Activated effector memory CD4-positive, alpha-beta T cell treated with anti-CD3 and anti-CD28 coated beads, Interleukin-2, amount 50 U/mL, for 16 hours (primary cell): Measurements from ENCODE around the gene SEMA4C.

ENCODE experiments used
- DNase-seq: peaks from one replicate; pipeline ENCODE4 v3.0.0-alpha.2; 2020

SEMA4C gene, protein sequence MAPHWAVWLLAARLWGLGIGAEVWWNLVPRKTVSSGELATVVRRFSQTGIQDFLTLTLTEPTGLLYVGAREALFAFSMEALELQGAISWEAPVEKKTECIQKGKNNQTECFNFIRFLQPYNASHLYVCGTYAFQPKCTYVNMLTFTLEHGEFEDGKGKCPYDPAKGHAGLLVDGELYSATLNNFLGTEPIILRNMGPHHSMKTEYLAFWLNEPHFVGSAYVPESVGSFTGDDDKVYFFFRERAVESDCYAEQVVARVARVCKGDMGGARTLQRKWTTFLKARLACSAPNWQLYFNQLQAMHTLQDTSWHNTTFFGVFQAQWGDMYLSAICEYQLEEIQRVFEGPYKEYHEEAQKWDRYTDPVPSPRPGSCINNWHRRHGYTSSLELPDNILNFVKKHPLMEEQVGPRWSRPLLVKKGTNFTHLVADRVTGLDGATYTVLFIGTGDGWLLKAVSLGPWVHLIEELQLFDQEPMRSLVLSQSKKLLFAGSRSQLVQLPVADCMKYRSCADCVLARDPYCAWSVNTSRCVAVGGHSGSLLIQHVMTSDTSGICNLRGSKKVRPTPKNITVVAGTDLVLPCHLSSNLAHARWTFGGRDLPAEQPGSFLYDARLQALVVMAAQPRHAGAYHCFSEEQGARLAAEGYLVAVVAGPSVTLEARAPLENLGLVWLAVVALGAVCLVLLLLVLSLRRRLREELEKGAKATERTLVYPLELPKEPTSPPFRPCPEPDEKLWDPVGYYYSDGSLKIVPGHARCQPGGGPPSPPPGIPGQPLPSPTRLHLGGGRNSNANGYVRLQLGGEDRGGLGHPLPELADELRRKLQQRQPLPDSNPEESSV

DNA sequence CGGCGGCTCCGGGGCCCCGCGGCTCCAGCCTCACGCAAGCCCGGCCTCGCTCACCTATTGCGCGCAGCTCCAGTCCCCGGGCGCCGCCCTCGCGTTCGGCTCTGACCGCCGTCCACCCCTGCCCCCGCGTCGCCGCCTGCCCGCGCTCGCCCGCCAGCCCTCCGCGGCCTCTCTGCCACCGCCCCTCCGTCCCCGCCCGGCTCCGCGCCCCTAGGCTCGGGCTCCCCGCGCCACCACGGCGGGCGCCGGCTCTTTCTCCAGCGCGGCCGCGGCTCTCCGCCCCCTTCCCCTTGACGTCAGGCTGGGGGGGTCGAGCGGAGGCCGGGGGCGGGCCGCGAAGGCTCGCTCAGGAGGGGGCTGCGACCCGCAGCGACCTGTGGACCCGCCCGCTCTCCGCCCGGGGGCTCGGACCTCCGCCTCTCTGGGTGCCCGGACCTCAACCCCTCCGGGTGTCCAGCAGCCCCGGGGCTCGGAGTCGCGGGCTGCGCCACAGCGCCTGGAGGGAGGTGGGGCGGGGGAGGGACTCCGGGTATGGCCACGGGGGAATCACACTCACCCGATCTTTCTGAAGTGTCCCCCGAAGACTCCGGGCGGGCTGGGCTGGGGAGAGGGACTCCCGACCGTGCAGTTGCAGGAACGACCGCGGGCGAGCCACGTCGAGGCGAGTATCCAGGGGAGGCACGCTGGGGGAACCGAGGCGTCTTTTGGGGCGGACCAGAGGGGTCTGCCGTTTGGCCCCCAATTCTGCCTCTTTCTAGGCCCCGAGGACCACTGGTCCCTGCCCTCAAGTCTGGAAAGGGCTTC lies at the start of gene SEMA4C:
TSS of gene SEMA4C (minus strand) at position 259 of the 804 bp plus-strand sequence. CDS start 2,194 bp downstream, outside the sequence.
- peak; percentile 85 for DNase-seq

DNA sequence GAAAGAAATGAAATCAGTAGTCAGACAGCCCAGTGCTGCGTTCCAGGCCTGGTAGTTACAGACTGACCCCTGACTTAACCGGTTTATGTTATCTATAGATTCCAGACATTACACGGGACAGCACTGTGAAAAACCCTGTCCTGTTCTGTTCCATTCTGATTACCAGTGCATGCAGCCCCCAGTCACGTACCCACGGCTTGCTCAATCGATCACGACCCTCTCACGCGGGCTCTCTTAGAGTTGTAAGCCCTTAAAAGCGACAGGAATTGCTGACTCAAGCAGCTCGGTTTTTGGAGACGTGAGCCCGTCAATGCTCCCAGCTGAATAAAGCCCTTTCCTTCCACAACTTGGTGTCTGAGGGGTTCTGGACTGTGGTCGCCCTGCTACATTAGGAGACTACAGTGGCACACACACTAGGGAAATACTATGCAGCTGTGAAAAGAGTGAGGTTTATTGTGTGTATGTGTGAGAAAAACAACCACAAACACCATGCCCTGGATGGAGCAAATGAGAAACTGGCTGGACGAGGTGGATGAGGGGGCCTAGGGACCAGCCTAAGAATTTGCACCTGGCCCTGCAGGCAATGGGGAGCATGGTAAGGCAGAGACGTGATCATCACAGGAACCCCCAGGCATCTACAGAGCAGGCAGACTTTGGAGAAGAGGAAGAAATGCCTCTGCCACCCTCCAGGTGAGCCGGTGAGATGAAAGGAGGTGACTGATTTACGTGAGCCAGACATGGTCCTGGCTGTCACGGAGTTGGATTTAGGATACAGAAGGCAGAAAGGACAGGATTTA lies 49.1 kb upstream of the SEMA4C start:
- DNase-seq = no peak

DNA sequence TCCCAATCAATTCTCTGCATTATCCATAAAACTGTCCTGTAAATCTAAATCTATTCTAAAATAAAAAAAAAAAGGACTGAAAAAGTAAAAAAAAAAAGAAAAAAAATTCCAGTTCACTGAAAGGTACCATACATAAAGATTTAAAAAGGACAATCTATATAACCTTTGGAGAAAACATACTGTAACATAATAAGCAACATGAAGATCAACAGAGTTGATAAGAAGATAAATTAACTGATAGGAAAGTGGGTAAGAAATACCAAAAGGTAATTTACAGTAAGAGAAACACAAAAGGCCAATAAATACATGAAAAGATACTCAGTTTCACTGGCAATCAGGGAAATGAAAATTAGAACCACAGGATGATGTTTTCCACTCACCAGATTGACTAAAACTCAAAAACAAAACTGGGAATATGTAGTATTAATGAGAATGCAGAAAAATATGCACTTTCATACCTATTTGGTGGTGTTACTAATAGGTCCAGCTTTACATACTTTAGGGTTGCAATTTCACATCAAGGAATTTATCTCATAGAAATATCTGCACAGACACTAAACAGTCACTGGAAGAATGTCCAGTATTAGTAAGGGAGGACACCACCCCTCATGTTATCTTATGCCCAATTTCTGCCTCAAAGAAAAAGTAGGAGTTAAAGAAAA lies 48.3 kb upstream of the SEMA4C start:
- no peak for DNase-seq

DNA sequence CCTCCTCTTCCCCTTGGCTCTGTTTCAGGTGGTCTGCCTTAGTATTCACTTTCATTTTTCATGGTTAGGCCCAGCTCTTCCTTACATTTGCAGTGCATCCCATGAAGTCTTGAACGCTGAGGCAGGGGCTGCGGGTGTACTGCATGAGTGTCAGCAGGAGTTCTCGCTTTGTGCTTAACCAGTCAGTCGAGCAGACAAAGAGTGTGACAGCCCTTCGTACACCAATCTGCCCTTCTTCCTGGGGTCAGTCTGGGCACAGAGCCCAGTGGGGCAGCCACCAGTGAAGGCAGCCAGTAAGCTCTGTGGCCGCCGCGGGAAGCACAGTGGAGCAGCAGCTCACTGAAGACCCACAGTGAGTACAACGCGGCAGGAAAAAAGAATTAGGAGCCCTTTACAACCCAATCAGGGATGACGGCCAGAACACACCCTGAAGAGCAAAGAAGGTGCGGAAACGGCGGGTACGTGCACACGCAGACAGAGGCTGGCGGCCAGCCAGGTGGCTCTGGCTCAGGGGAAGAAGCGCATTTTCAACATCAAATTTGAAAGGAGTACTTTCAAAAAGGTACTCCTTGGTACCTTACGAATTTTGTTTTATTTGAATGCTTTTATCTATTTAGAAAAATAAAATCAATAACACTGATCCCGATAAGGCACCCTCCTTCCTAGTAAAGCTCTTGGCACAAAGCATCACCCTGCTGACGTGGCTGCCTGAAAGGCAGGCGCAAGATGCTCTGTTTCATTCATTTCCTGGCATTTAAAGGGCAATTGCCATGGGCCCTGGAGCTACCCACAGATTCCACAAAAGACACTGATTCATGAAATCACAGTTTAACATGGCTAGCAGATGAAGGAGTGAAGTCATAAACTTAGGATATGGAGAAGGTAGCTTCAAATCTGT lies 47.0 kb upstream of the SEMA4C start:
- DNase-seq = no peak

DNA sequence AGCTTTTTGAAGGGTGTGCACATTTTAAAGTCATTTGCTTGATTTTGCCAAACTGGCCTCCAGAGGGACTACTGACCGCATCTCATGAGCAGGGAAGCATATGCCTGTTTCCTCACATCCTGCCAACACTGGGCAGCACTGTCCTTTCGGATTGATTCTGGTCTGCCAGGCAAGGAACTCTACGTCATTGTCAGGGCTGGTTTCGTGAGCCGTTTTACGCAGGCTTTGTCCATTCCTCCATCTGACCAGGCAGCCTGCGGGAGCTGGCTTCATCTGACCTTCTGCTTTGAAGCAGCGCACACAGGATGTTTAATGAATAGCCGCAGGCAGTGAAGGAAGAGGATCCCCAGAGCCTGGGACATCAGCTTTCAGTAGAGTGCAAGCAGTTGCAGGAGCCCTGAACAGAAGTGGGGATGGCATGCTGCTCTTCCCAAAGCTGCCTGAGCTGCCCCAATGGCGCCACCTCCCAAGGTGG lies 46.3 kb upstream of the SEMA4C start:
- DNase-seq = no peak

DNA sequence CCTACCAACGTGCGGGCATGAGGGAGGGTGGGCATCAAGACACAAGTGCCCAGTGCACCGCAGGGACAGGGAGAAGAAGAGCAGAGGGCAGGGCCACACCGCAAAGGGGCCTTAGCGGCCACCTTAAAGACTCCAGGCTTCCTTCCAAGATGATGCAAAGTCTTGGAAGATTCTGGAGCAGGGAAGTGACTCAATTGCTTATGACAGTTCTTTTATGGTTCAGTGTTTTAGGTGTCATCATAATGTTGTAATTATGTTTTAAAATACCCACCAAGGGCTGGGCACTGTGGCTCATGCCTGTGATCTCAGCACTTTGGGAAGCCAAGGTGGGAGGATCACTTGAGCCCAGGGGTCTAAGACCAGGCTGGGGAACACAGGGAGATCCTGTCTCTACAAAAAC lies 44.5 kb upstream of the SEMA4C start:
- DNase-seq = no peak

DNA sequence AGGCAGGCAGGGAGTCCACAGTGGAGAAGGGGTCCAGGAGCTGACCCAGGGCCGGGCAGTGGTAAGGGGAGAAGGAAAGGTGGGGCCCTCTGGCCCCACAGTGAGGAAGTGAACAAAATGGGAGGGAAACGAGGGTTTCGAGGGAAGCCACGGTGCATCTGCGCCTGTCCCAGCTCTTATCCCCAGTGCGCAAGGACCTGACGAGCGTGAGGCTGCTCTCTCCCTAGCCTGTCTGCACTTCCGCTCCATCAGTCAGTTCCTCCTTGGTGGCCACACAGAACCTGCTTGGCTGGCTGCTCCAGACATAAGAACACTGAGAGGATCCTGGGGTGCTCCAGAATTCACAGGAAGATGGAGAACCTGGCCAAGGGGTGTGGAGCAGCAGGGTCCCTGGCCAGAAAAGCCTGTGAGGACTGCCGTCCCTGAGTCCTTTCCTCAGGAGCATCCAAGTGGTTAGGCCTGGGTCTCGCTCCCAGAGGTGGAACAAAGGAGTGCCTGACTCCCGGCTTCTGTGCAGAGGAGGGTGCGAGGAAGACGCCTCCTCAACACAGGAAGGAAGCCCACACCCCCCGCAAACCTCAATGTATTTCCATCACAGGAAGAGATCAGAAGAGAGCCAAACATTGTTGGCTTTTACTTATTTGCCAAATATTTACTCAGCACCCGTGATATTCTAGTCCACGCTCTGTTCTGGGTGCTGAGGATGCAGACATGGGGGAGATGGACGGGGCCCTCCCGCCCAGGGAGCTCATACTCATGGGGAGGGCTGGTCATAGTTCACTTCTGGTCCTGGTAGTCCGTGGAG lies 43.7 kb upstream of the SEMA4C start:
- DNase-seq = peak; percentile 77

DNA sequence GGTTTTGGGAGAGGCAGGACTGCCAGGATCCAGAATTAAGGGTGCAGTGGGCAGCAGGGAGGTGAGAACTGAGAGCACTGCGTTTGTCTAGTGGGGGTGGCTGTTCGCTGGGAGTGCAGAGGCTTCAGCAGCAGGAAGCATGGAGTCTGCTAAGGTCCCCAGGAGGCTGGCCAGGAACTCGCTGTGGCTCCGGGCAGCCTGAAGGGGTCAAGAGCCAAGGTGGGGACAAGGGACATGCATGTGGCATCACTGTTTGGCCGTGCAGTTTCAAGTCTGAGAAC lies 43.2 kb upstream of the SEMA4C start:
- no peak for DNase-seq

DNA sequence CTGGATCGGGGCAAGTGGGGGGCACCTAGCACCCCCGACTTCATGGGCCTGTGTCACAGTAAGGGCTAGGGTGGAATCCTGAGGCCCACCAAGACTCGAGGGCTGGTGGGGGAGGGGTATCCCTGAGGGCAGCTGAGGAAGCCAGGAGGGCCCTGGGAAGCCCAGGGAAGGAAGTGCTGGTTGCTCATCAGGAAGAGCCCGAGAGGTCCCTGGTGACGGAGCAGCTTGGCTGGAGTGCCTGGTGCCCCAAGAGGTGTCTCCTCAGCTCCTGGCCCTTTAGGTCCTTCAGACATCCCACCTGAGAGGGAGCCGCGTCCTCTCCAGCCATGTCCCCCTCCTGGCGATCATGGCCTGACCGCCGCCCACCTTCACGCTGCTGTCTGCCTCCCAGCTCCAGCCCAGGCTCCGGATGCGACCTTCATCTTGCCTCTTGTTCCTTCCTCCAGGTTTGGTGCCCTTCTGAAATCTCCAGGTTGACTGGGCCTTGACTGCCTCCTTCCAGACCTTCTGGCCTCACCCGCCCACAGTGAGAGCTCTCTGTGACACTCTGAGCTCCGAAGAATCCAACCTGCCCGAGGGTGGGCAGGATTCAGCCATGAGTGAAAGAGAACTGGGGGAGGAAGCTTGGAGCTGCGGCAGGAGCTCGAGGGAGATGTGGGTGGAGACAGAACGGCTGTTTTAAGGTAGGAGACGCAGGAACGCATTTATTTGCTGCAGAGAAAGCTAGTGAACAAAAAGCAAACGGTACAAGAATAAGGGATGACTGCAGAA lies 42.7 kb upstream of the SEMA4C start:
- DNase-seq = no peak

DNA sequence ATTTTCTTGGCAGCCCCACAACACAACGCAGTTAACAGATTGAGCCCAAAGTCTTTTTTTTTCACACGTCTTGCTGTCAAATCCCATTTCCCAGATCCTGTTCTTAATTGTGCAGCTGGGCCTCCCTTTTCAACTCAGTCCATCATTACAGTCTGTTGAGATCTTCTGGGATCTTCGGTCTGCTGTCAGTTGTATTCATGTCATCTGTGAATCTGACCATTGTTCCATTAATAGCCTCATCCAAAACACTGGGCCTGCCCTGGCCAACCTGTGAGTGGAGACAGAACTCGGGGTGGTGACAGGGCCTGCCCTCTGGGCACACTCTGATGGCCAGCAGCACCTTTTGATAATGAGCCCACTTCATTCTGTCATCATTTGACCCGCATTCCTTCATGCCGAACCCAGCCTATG lies 39.7 kb upstream of the SEMA4C start:
- DNase-seq = no peak

DNA sequence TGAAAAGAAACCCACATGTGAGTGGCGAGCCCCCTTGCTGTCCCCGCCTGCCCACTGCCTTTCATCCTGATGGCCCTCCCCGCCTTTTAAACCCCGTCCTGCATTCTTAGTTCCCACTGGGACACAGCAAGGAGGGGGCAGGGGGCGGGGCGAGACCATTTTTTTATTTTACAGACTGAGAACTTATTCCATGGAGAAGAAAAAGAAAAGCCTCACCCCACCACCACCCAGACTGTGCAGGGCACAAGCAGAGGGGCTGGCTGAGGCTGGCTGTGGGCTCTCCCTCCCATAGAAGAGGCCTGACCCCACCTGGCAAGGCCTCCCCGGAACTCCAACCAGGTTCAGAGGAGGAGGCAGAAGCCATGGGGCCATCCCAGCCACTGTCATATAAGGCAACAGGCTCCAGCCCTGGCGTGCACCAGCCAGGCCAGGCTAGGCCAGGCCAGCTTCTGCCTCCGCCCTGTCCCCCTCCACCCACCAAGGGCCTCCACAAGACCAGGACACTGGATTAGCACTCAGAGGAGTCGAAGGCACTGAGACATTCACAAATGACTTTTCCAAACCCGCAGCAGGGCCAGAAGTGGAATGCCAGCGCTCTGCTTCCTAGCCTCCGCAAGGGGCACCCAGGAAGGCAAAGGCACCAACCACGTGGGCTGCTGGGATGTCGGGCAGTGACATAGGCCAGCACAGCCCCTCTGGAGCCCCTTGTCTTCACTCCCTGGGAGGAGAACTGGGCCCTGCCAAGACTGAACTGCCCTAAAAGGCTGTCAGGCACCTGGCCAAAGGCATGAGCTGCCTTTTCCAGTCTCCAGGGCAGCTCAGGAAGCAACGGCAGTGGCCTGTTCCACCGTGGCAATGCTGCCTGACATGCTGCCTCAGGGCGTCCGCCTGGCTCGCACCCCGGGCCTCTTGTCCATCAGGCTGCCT lies 37.5 kb upstream of the SEMA4C start:
- DNase-seq = no peak

DNA sequence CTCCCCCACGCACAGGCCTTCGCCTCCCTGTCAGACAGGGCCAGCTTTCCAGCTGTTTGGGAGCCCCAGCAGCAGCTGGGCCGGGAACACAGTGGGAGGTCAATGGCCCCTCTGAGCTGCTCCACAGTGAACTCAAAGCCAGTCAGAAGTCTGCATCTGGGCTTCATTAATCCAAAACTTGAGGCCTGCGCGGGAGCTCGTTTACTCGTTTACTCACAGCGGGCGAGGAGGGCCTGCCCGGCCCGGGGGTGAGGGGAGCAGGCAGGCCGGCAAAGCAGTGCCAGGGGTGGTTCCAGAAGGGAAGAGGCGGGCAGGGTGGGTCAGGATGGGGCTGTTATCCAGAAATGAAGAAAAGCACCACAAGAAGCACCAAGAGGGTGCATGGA lies 36.8 kb upstream of the SEMA4C start:
- DNase-seq = no peak

DNA sequence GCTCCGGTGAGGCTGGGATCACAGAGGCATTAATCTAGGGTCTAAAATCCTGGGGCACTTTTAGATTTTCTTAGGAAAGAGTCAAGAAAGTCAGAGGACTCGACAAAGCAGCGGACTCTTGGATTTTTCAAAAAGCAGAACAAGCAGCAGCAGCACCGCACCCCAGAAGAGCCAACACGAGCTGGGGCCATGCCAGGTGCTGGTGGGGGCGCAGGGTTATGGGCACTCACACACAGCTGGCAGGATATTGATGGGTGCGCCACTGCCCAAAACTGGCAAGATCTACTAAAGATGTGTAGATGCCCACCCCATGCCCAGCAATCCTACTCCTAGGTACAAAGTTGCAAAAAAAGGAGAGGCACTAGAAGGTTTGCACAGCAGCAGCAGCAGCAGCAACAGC lies 33.9 kb upstream of the SEMA4C start:
- DNase-seq = no peak

DNA sequence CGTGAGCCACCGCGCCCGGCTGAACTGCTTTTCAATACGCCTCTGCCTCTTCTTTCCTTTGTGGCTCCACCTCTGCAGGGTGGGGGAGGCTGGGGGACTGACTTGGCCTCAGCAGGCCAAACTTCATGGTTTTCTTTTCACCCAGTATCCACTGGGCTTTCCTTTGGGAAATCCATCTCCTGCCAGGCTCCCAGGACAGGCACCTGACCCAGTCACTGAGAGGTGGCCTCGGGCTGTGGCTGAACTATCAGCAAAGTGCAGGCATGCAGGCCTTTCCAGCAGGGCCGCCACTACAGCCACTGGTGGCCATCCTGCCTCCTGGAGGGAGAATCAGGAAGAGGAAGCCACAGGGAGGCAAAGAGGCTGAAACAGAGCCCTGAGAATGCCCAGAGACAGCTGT lies 33.4 kb upstream of the SEMA4C start:
- DNase-seq = no peak

DNA sequence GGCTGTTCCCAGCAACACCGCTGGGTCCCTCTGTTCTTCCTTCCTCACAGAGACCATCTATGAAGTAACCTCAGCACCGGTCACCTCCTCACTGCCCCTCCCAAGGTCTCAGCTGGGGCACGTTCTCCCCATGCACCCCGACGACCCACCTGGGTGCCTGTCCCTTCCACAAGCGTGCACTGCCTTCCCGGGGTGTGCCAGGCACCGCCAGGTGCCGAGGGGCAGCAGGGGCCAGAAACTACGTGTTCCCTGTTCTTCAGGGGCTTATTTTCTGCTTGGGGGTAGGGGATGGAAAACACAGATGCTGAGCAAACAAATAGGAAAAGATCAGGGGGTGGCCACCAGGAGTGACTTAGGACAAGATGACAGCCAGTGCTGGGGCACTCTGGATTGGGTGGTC lies 30.4 kb upstream of the SEMA4C start:
- no peak for DNase-seq

DNA sequence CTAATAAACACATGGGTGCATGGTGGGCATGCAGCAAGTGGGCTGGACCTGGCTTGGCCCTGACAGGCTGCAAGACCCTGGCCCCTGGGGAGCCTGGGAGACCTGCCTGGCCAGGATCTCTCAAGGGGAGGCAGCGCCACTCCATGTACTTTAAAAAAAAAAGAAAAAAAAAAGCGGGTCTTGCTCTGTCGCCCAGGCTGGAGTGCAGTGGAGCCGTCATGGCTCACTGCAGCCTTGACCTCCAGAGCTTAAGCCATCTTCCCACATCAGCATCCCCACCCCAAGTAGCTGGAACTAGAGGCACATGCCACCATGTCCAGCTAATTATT lies 29.5 kb upstream of the SEMA4C start:
- no peak for DNase-seq

DNA sequence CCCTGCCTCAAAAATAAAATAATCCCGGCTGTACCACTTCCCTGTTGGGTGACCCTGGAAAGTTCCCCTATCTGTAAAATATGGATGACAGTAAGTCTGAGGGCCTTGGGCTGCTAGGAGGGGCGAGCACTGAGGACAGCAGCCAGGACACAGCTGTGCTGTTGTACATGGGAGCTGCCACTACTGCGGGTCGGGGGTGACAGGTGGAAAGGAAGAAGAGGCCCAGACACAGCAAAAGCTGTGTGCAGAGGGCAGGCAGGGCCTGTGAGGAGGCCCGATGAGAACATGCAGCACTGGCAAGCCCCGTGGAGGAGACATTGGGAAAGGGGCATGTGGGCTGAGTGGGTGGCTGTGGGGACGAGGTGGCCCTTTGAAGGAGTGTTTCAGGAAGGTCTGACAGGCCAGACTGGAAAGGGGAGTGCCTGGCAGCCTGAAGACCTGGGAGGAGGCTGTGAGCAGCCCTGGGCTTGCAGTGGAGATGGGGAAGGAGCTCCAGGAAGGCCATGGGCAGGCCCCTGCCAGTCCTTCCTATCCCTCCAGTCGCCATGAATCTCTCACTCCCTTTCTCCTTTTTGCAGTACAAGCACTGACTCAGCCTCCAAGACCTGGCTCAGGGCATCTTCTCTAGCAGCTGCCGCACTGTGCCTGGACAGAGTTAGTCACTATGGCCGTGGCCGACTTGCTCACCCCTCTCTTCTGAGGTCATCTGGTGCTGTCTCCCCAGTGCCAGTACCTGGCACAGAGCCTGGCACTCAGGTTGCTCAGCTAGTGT lies 28.9 kb upstream of the SEMA4C start:
- DNase-seq = no peak

DNA sequence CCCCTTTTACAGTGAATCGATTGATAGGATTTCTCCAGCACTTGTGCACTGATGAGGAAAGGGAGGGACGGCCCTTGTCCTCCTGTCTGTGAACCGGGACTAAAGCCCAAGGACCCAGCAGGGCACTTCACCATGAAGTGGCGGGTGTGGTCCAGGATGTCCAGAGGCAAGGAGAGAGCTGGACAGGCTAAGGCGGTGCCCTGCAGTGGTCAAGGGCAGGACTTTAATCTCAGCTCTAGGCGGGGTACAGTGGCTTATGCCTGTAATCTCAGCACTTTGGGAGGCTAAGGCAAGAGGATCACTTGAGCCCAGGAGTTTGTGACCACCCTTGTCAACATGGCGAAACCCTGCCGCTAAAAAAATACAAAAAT lies 28.2 kb upstream of the SEMA4C start:
- no peak for DNase-seq
